ENCODE measurements around the gene DIP2C. TPM values are rescaled to one million over a fixed set of nuclear protein-coding genes. Genes with fewer than 3 reads are reported as not detected.
"Not testable (repeated sequence)": the region's sequence is repeated elsewhere in the genome, so short reads cannot be mapped to it uniquely, and the experiment has no call there.

DIP2C gene
- total and polyA plus RNA-seq, 2 experiments from 2014 or later: 9.1 to 15.8 TPM

DNA sequence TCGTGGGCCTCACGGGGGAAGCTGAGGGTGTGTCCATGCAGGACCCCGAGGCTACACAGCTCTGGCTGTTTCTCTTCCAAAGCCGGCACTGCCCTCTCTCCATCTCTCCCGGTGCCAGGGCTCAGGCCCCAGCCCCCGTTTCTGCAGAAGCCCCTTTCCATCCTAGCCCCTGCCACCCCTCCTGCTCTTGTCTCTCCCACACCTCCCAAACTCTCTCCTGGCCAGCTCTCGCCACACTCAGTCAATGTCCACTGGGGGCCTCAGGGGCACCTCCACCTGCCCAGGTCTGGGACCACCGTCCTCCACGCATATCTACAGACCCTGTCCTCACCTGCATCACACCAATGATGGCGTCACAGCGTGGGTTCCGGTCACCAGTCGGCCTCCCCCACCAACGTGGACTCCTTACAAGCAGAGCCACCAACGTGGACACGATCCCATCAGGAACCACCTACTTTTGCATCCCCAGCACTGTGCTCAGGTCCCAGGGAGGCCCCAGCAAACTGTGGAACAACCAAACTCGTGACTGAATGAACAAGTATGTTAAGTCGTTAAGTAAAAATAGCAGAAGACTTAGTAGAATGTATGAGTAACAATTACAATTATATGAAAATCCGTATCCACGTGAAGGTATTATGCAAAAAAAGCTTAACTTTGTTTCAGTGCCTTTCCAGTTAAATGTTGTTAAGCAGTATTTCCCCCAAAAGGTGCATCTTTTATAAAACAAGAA, 38.4 kb downstream of the DIP2C start:
- Histone ChIP-seq H3K9me3 (ENCODE audit: low read depth) (no peaks in the 10 kb centered on the region), H3K4me1 (ENCODE audit: low read depth) (peaks cover 10% of the 10 kb centered on the region), H3K27ac (no peak overlapping the region), H3K36me3 (no peaks in the 10 kb centered on the region), H3K4me3 (no peak overlapping the region), H3K27me3 (no peaks in the 10 kb centered on the region)
- DNase-seq (ENCODE audit: low read depth in 1 of 2, low spot score in 1 of 2): no peak
- TF ChIP-seq, protein P1, sequence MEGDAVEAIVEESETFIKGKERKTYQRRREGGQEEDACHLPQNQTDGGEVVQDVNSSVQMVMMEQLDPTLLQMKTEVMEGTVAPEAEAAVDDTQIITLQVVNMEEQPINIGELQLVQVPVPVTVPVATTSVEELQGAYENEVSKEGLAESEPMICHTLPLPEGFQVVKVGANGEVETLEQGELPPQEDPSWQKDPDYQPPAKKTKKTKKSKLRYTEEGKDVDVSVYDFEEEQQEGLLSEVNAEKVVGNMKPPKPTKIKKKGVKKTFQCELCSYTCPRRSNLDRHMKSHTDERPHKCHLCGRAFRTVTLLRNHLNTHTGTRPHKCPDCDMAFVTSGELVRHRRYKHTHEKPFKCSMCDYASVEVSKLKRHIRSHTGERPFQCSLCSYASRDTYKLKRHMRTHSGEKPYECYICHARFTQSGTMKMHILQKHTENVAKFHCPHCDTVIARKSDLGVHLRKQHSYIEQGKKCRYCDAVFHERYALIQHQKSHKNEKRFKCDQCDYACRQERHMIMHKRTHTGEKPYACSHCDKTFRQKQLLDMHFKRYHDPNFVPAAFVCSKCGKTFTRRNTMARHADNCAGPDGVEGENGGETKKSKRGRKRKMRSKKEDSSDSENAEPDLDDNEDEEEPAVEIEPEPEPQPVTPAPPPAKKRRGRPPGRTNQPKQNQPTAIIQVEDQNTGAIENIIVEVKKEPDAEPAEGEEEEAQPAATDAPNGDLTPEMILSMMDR (IDR thresholded peaks at IDR 0.05; ENCODE audit: low read depth, low read length): no peak

DNA sequence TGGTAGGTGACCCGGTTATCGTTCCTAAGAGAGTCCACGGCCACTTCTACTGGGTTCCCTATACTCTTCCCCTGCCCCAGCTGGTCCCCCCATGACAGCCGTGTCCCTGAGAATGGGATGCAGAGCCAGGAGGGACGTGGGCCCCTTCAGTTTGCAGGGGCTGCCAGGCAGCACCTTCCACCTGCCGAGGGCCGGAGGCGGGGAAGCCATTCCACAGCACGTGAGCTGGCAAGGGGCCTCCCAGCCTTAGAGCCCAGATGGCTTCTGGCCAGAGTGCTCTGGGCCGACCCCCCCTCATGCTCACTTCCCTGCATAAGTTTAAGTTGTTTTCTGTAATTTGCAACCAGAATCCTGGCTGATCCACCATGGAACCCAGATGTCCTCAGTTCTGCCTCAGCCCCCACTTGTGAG, 39.0 kb downstream of the DIP2C start:
- Histone ChIP-seq H3K36me3 (no peaks in the 10 kb centered on the region), H3K4me1 (ENCODE audit: low read depth) (peaks cover 10% of the 10 kb centered on the region), H3K4me3 (no peak overlapping the region), H3K27me3 (no peaks in the 10 kb centered on the region), H3K27ac (no peak overlapping the region), H3K9me3 (ENCODE audit: low read depth) (no peaks in the 10 kb centered on the region)
- no peak for DNase-seq (ENCODE audit: low read depth in 1 of 2, low spot score in 1 of 2)
- TF ChIP-seq, protein P1 (IDR thresholded peaks at IDR 0.05; ENCODE audit: low read depth, low read length): no peak

DNA sequence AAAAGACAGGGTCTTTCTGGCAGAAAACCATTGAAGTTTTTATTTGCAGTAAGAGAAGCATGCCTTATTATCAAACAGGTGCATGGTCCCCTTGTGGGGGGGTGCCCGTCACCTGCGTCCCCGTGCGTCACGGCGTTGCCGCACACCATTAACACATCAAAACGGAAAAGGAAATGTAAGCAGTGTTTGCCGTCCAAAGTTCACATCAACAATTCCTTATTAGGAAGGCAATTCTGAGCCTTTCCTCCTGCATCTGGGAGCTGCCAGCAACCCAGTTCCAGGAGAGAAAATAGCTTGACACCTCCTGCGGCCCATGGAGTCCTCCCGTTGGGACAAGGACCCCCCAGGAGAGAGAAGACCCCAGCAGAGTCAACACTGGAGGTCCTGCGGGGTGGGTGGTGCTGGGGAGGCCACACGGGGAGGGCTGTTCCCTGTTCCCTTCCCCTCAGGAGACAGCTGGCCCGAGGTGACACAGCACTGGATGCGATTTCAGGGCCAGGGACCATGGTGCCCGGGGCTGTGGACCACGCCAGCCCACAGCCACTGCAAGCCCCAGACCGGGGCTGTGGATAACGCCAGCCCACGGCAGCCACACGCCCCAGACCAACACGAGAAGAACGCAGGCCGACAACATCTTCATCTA, 39.5 kb downstream of the DIP2C start:
- H3K4me1 ChIP-seq (ENCODE audit: low read depth): peaks cover 10% of the 10 kb centered on the region
- H3K9me3 ChIP-seq (ENCODE audit: low read depth): no peaks in the 10 kb centered on the region
- TF ChIP-seq, protein P1 (IDR thresholded peaks at IDR 0.05; ENCODE audit: low read depth, low read length): no peak
- no peaks in the 10 kb centered on the region for H3K36me3 ChIP-seq
- no peak overlapping the region for H3K4me3 ChIP-seq
- DNase-seq (ENCODE audit: low read depth in 1 of 2, low spot score in 1 of 2): no peak
- H3K27ac ChIP-seq: no peak overlapping the region
- no peaks in the 10 kb centered on the region for H3K27me3 ChIP-seq

DNA sequence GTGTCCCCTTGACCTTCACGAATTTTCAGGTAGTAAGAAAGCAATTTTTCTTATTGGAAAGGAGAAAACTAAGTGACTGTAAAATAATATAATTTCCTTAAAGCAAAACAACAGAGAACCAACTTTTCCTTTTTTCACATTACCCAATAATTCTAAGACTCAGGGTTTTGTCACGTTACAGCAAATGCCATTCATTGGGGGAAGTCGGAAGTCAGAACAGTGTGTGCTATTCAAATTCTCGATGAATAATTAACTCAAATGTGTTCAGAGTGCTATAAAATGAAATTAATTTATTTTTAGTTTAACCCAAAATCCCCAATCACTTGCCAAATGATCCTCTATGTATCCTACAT, 40.0 kb downstream of the DIP2C start:
- TF ChIP-seq, protein P1 (IDR thresholded peaks at IDR 0.05; ENCODE audit: low read depth, low read length): no peak
- Histone ChIP-seq H3K9me3 (ENCODE audit: low read depth) (no peaks in the 10 kb centered on the region), H3K4me1 (ENCODE audit: low read depth) (peaks cover 7% of the 10 kb centered on the region), H3K27ac (no peak overlapping the region), H3K4me3 (no peak overlapping the region), H3K27me3 (no peaks in the 10 kb centered on the region), H3K36me3 (no peaks in the 10 kb centered on the region)
- DNase-seq (ENCODE audit: low read depth in 1 of 2, low spot score in 1 of 2): no peak

DNA sequence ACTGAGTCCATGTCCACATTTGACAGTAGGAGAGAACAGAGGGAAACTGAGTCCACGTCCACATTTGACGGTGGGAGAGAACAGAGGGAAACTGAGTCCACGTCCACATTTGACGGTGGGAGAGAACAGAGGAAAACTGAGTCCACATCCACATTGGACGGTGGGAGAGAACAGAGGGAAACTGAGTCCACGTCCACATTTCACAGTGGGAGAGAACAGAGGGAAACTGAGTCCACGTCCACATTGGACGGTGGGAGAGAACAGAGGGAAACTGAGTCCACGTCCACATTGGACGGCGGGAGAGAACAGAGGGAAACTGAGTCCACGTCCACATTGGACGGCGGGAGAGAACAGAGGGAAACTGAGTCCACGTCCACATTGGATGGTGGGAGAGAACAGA, 42.4 kb downstream of the DIP2C start:
- not testable (repeated sequence) for H3K4me1 ChIP-seq (ENCODE audit: low read depth); H3K4me3 ChIP-seq; DNase-seq (ENCODE audit: low read depth in 1 of 2, low spot score in 1 of 2); H3K27ac ChIP-seq; H3K27me3 ChIP-seq; H3K9me3 ChIP-seq (ENCODE audit: low read depth); H3K36me3 ChIP-seq

DNA sequence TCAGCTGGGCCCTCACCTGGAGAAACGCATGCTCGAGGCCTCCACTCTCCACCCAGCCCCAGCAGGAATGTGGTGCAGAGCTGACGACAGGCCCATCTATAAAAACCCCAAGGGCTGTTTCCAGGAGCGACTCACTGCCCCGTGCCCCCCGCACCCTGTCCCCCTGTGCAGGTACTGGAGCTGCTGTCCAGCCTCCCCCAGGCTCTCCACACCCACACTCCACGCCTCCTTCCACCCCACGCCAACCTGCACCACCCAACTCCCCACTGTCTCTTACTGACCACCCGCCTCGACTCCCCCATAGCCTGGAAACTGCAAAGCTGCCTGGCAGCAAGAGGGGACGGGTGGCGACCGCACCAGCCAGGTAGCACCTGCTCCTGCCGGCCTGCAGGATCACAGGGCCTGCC, 43.3 kb downstream of the DIP2C start:
- no peaks in the 10 kb centered on the region for H3K27me3 ChIP-seq
- H3K9me3 ChIP-seq (ENCODE audit: low read depth): no peaks in the 10 kb centered on the region
- no peak overlapping the region for H3K27ac ChIP-seq
- no peaks in the 10 kb centered on the region for H3K36me3 ChIP-seq
- DNase-seq (ENCODE audit: low read depth in 1 of 2, low spot score in 1 of 2): no peak
- TF ChIP-seq, protein P1 (IDR thresholded peaks at IDR 0.05; ENCODE audit: low read depth, low read length): no peak
- no peak overlapping the region for H3K4me3 ChIP-seq
- H3K4me1 ChIP-seq (ENCODE audit: low read depth): no peaks in the 10 kb centered on the region
